Cardiac fibroblast (primary cell): ENCODE measurements around the gene PCYOX1L.

Source experiments
- DNase-seq, 2 donors: peaks; one replicate each; pipeline versions ENCODE4 v3.0.0 to v3.0.0-alpha.2; 2010; ENCODE audit warnings: low read depth in 2 of 2
- H3K4me3 ChIP-seq, 2 donors: replicated peaks in 1 of 2; 1 replicate in 1 of 2; 2 replicates in 1 of 2; pipeline ENCODE4 v1.5.1; 2011; ENCODE audit warnings: low read depth in 2 of 2, low read length in 2 of 2, mild to moderate bottlenecking in 2 of 2, moderate library complexity in 1 of 2
- TF ChIP-seq, protein P1 (sequence below): IDR thresholded peaks from one replicate; pipeline ENCODE4 v1.5.1; 2011; ENCODE audit warnings: low read depth, mild to moderate bottlenecking, low read length, inconsistent platforms

The PCYOX1L gene

DNA sequence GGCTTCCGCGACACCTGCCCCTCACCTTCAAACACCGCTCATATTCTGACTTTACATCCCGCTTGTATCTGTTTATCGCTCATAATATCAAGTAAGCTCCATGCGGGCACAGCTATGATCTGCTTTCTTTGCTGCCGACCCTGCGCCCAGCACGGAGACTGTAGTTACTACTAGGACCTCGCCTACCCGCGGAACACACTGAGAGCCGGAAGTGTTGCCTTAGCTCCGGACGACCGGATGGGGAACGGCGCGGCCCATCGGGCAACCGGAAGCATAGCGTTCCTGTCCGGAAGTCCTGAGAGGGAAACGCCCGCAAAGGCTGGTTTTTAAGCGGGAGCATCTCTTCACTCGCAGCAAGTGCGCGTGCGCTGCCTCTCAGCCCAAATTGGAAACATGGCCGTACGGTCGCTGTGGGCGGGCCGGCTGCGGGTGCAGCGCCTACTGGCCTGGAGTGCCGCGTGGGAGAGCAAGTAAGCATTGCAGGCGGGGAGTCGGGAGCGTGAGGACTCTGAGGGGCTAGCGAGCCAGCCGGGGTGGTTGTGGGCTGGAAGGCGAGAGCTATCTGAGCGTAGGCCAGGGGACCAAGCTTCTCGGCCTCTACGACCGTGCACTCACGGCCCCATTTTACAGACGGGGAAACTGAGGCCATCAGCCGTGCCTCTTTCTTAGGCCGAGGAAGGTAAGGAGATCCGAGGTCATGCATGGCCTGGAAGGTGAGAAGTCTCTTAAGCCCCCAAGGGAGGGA is 12.5 kb upstream of the PCYOX1L start, which contains the start of gene GRPEL2:
Gene GRPEL2, plus strand, starts transcription at position 353 of the 745 bp plus-strand sequence. Its CDS starts 41 bp downstream, at position 394.
- H3K4me3 ChIP-seq: peak within 1 kb of the TSS; percentile 85 to 100
- TF ChIP-seq, protein P1, sequence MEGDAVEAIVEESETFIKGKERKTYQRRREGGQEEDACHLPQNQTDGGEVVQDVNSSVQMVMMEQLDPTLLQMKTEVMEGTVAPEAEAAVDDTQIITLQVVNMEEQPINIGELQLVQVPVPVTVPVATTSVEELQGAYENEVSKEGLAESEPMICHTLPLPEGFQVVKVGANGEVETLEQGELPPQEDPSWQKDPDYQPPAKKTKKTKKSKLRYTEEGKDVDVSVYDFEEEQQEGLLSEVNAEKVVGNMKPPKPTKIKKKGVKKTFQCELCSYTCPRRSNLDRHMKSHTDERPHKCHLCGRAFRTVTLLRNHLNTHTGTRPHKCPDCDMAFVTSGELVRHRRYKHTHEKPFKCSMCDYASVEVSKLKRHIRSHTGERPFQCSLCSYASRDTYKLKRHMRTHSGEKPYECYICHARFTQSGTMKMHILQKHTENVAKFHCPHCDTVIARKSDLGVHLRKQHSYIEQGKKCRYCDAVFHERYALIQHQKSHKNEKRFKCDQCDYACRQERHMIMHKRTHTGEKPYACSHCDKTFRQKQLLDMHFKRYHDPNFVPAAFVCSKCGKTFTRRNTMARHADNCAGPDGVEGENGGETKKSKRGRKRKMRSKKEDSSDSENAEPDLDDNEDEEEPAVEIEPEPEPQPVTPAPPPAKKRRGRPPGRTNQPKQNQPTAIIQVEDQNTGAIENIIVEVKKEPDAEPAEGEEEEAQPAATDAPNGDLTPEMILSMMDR: no peak
- peak; percentile 98 for DNase-seq

- peak overlapping the region; percentile 85 to 100 for H3K4me3 ChIP-seq
- peak; percentile 55 to 56 for DNase-seq
- TF ChIP-seq, protein P1: no peak
These were observed 12.0 kb upstream of the PCYOX1L start for GRCh38 chr5:149345892-149346222.

- TF ChIP-seq, protein P1: no peak
- DNase-seq: peak in 1 of 2 donors; percentile 30
- no peak overlapping the region for H3K4me3 ChIP-seq
These were observed 9.3 kb upstream of the PCYOX1L start for GRCh38 chr5:149348518-149348917.

GRCh38 chr5:149349382-149349781 is 8.5 kb upstream of the PCYOX1L start:
- no peak for DNase-seq
- no peak overlapping the region for H3K4me3 ChIP-seq
- TF ChIP-seq, protein P1: no peak

DNA sequence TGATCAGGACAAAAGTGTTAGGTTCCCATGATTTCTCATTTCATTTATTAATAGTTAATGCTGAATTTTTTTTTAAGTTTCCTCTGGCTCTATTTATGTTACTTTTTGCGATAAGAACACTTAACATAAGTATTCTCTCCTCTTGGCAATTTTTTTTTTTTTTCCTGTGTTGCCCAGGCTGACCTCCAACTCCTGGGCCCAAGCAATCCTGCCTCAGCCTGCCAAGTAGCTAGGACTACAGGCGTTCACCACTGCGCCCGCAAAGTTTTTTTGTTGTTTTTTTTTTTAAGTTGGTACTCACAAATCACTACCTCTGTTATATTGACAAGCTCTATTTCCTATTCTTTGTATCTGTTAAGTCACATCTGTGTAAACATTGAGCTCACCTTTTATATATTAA is 5.7 kb upstream of the PCYOX1L start:
- H3K4me3 ChIP-seq: no peak overlapping the region
- no peak for DNase-seq
- TF ChIP-seq, protein P1: no peak

GRCh38 chr5:149353911-149354310 is 3.9 kb upstream of the PCYOX1L start:
- no peak for DNase-seq
- TF ChIP-seq, protein P1: no peak
- H3K4me3 ChIP-seq: no peak overlapping the region

DNA sequence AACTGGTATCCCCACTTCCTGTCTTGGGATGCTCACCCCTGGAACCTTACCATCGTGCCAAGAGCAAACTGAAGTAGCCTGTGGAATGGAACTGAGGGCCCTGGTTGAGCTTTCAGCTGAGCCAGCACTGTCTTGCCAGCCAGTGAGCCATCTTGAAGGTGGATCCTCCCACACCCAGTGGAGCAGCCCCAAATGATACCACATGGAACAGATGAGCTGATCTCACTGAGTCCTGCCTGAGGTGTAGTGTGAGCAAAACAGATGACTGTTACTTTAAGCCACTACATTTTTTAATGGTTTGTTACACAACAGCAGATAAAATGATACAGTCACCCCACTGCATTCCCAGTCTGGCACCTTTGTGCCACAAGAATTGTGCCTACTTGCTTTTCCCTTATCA is 2.2 kb upstream of the PCYOX1L start:
- TF ChIP-seq, protein P1: no peak
- H3K4me3 ChIP-seq: no peak overlapping the region
- DNase-seq: no peak
